Stimulated activated CD4-positive, alpha-beta T cell treated with anti-CD3 and anti-CD28 coated beads, Interleukin-4, amount 100 ng/mL, for 1 hour (primary cell): Measurements from ENCODE around the gene OXA1L.
"Not testable (repeated sequence)": the region's sequence is repeated elsewhere in the genome, so short reads cannot be mapped to it uniquely, and the experiment has no call there.

Experiments
- DNase-seq: peaks from one replicate; pipeline ENCODE4 v3.0.0-alpha.2; 2020

The OXA1L gene

GRCh38 chr14:22802860-22803686 is 36.6 kb downstream of the OXA1L start:
- DNase-seq, result no peak

GRCh38 chr14:22803687-22803974 is 37.1 kb downstream of the OXA1L start:
- no peak for DNase-seq

- not testable (repeated sequence) for DNase-seq
Measured at GRCh38 chr14:22805235-22805634, 38.7 kb downstream of the OXA1L start.

GRCh38 chr14:22807432-22808087 is 41.1 kb downstream of the OXA1L start:
- no peak for DNase-seq

- DNase-seq, result no peak
Measured at GRCh38 chr14:22808388-22809209, 42.1 kb downstream of the OXA1L start.

GRCh38 chr14:22811722-22812121 is 45.2 kb downstream of the OXA1L start:
- DNase-seq, result no peak

GRCh38 chr14:22812744-22813143 is 46.3 kb downstream of the OXA1L start:
- DNase-seq, result no peak

- no peak for DNase-seq
Measured at GRCh38 chr14:22813145-22813544, 46.7 kb downstream of the OXA1L start.

- no peak for DNase-seq
Measured at GRCh38 chr14:22814373-22814772, 47.9 kb downstream of the OXA1L start.

GRCh38 chr14:22814941-22815713 is 48.6 kb downstream of the OXA1L start, which contains the start of gene SLC7A7:
TSS of gene SLC7A7 (minus strand) at chr14:22815435. CDS start at chr14:22813398, 2,037 bp downstream.
- DNase-seq, result no peak

GRCh38 chr14:22819151-22819988 is 52.9 kb downstream of the OXA1L start:
- DNase-seq, result no peak

GRCh38 chr14:22820731-22821130 is 54.2 kb downstream of the OXA1L start:
- no peak for DNase-seq

- DNase-seq, result no peak
Measured at GRCh38 chr14:22821193-22822015, 54.9 kb downstream of the OXA1L start.

- no peak for DNase-seq
Measured at GRCh38 chr14:22822016-22822570, 55.6 kb downstream of the OXA1L start.
